Measurements from ENCODE around the gene DLK1.

DNA sequence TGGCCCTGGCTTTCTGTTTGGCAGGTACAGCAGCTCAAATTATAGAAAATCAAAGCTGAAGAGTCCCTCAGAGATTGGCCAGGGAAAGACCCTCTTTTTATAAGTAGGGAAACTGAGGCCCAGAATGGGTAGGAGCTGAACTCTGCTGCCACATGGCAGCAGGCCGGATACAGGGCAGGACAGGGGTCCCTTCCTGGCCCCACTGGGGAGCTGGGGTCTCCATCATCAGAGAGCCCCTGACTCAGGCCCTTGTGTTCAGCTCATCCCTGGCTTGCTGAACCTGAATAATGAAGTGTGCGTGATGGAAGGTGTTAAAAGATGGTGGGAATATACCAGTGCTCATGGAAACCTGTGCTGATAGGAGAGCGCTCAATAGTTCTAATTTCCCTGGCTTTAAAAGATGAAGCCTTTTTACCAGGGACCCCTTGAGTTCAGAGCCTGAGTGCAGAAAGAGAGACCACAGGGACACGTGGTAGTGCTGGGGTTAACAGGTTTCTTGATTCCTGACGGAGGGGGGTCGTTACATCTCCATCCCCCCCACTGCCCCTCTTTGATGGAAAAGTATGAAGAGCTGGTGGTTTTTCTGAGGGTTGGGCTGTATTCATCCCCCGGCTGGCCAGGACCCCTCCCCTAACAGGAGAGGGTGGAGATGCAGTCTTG lies 4.4 kb downstream of the DLK1 start:
- TF ChIP-seq, protein P1, sequence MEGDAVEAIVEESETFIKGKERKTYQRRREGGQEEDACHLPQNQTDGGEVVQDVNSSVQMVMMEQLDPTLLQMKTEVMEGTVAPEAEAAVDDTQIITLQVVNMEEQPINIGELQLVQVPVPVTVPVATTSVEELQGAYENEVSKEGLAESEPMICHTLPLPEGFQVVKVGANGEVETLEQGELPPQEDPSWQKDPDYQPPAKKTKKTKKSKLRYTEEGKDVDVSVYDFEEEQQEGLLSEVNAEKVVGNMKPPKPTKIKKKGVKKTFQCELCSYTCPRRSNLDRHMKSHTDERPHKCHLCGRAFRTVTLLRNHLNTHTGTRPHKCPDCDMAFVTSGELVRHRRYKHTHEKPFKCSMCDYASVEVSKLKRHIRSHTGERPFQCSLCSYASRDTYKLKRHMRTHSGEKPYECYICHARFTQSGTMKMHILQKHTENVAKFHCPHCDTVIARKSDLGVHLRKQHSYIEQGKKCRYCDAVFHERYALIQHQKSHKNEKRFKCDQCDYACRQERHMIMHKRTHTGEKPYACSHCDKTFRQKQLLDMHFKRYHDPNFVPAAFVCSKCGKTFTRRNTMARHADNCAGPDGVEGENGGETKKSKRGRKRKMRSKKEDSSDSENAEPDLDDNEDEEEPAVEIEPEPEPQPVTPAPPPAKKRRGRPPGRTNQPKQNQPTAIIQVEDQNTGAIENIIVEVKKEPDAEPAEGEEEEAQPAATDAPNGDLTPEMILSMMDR (IDR thresholded peaks at IDR 0.05 in 4 of 5, conservative IDR thresholded peaks at IDR 0.05 in 1 of 5) = no peak
- TF ChIP-seq POLR2A (IDR thresholded peaks at IDR 0.05) = no peak
